ENCODE results near the gene DLX2. TPM values are rescaled to one million over a fixed set of nuclear protein-coding genes. Genes with fewer than 3 reads are reported as not detected.

The DLX2 gene
- polyA plus RNA-seq, 2 donors, result not detected

Other genes starting within 250 kb of the DLX2 start
- gene SLC25A12, start 208.7 kb downstream of the DLX2 start, polyA plus RNA-seq, result 10 to 100 TPM in 1 of 2 donors, 1 to 10 TPM in 1; 8.9 to 12.8 TPM
- gene HAT1, start 180.4 kb downstream of the DLX2 start, polyA plus RNA-seq, result 10 to 100 TPM in 1 of 2 donors, 1 to 10 TPM in 1; 7.2 to 29.4 TPM
- 1 to 10 TPM; 2.8 to 5.0 TPM for gene METAP1D, start 102.9 kb downstream of the DLX2 start, polyA plus RNA-seq
- under 1 TPM; 0.02 to 0.06 TPM for gene DLX1, start 17.4 kb downstream of the DLX2 start, polyA plus RNA-seq